Natural killer cell (primary cell): Measurements from ENCODE around the gene MRPS6. TPM values are rescaled to one million over a fixed set of nuclear protein-coding genes. Genes with fewer than 3 reads are reported as not detected.

ENCODE experiments used
- ATAC-seq, 3 donors: fragments of 150-1000 bp in 2 of 3; fragments of 200-7000 bp in 1 of 3; cut with Tn5 transposase; 1 replicate in 1 of 3; 2 replicates in 2 of 3; pipeline ENCODE4 v1.10.0; 2021; ENCODE audit warnings: mild to moderate bottlenecking in 2 of 3, moderate library complexity in 2 of 3
- DNase-seq, 2 donors: peaks; one replicate each; pipeline versions ENCODE4 v3.0.0 to v3.0.0-alpha.2; 2013 to 2021; ENCODE audit warnings: mixed read lengths in 1 of 2
- H3K27ac ChIP-seq: one replicate; pipeline ENCODE4 v1.5.1; 2013; ENCODE audit warnings: mild to moderate bottlenecking, low read length
- H3K27me3 ChIP-seq: one replicate; pipeline ENCODE4 v1.6.1; 2013; ENCODE audit warnings: low read length; ENCODE audit not compliant: control insufficient read depth, insufficient read depth
- H3K36me3 ChIP-seq: one replicate; pipeline ENCODE4 v1.6.1; 2013; ENCODE audit warnings: low read length; ENCODE audit not compliant: control insufficient read depth, insufficient read depth
- H3K4me1 ChIP-seq: one replicate; pipeline ENCODE4 v1.6.1; 2013; ENCODE audit warnings: low read length; ENCODE audit not compliant: control insufficient read depth, insufficient read depth
- H3K4me3 ChIP-seq: one replicate; pipeline ENCODE4 v1.5.1; 2013; ENCODE audit warnings: low read length
- H3K9me3 ChIP-seq: one replicate; pipeline ENCODE4 v1.6.1; 2013; ENCODE audit warnings: low read length; ENCODE audit not compliant: control insufficient read depth, insufficient read depth
- H3K27ac Mint-ChIP-seq, 2 donors: one replicate each; pipeline ENCODE4 v1.8.0; 2022; ENCODE audit warnings: mild to moderate bottlenecking in 2 of 2, mixed read lengths in 2 of 2, moderate library complexity in 1 of 2
- H3K27me3 Mint-ChIP-seq, 2 donors: one replicate each; pipeline ENCODE4 v1.8.0; 2022; ENCODE audit warnings: low read depth in 2 of 2, mixed read lengths in 2 of 2
- H3K36me3 Mint-ChIP-seq: one replicate; pipeline ENCODE4 v1.8.0; 2022; ENCODE audit warnings: mixed read lengths
- H3K4me1 Mint-ChIP-seq, 2 donors: one replicate each; pipeline ENCODE4 v1.8.0; 2022; ENCODE audit warnings: mixed read lengths in 2 of 2
- H3K4me3 Mint-ChIP-seq: one replicate; pipeline ENCODE4 v1.8.0; 2022; ENCODE audit warnings: mild to moderate bottlenecking, moderate library complexity, mixed read lengths
- H3K9me3 Mint-ChIP-seq, 2 donors: one replicate each; pipeline ENCODE4 v1.8.0; 2022; ENCODE audit warnings: mixed read lengths in 2 of 2
- WGBS: methylation state at CpG from one replicate; pipeline ENCODE4 v1.1.7; 2013; ENCODE audit warnings: missing lambda C conversion rate; ENCODE audit not compliant: insufficient coverage; 5-methylcytosine and 5-hydroxymethylcytosine counted together
- intact Hi-C: fragments of 100-400 bp; cut with micrococcal nuclease; formaldehyde crosslinking; loops from one replicate; pipeline ENCODE4 v1.14.2; 2022
- total RNA-seq, 4 donors: library from RNA; stranded (reverse); fragments of 120-200 nt in 1 of 4; gene quantifications; one replicate each; pipeline versions ENCODE4 v1.2.3 to v1.2.4, GENCODE V29; 2013 to 2022
- TF ChIP-seq, protein P1 (sequence below): fragments of 200-600 bp; IDR thresholded peaks from one replicate; pipeline ENCODE4 v1.8.0; 2022; ENCODE audit warnings: antibody characterized with exemption

MRPS6 gene
- total RNA-seq, 3 donors from 2014 or later (not counting 1 experiment from before 2014, with no cell fraction given), result 42.7 to 54.5 (median 44.3) TPM

DNA sequence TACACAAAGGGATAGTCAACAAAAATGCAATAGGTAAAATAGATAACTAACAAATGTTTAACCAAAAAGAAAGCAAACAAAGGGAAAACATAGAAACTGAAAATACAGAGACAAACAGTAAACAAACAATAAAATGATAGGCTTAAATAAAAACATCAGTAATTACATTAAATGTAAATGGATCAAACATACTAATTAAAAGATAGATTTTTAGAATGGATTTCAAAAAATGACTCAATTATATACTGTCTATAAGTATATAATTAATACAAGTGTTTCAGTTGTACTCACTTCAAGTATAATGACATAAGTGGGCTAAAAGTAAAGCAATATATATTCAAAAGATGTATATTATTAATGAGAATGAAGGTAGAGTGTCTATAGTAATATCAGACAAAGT, 101.1 kb downstream of the MRPS6 start:
- intact Hi-C loops, result no loop called here
- H3K4me3 ChIP-seq, result no peak overlapping the region
- TF ChIP-seq, protein P1, sequence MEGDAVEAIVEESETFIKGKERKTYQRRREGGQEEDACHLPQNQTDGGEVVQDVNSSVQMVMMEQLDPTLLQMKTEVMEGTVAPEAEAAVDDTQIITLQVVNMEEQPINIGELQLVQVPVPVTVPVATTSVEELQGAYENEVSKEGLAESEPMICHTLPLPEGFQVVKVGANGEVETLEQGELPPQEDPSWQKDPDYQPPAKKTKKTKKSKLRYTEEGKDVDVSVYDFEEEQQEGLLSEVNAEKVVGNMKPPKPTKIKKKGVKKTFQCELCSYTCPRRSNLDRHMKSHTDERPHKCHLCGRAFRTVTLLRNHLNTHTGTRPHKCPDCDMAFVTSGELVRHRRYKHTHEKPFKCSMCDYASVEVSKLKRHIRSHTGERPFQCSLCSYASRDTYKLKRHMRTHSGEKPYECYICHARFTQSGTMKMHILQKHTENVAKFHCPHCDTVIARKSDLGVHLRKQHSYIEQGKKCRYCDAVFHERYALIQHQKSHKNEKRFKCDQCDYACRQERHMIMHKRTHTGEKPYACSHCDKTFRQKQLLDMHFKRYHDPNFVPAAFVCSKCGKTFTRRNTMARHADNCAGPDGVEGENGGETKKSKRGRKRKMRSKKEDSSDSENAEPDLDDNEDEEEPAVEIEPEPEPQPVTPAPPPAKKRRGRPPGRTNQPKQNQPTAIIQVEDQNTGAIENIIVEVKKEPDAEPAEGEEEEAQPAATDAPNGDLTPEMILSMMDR, result no peak
- H3K4me1 Mint-ChIP-seq, result no peaks in the 10 kb centered on the region
- H3K36me3 ChIP-seq, result no peaks in the 10 kb centered on the region
- DNase-seq (no peak), ATAC-seq (no peak)
- H3K27ac Mint-ChIP-seq, result no peak overlapping the region
- H3K4me3 Mint-ChIP-seq, result no peak overlapping the region
- peaks cover 17 to 29% of the 10 kb centered on the region in 2 donors for H3K9me3 Mint-ChIP-seq
- H3K4me1 ChIP-seq, result no peaks in the 10 kb centered on the region
- no peaks in the 10 kb centered on the region for H3K27me3 ChIP-seq
- H3K9me3 ChIP-seq, result peaks cover 25% of the 10 kb centered on the region
- no peak overlapping the region for H3K27ac ChIP-seq
- H3K27me3 Mint-ChIP-seq, result no peaks in the 10 kb centered on the region
- peaks cover 37% of the 10 kb centered on the region for H3K36me3 Mint-ChIP-seq

DNA sequence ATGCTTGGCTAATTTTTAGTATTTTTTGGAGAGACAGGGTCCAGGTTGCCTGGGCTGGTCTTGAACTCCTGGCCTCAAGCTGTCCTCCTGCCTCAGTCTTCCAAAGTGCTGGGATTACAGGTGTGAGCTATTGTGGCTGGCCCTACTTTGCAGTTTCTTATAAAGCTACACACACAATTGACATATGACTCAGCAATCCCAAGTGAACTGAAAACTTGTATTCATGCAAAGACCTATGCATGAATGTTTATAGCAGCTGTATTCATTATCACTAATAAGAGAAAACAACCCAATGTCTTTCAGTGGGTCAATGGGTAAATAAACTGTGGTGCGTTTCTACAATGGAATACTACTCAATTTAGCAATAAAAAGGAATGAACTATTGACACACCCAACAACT, 103.1 kb downstream of the MRPS6 start:
- H3K4me1 Mint-ChIP-seq, result no peaks in the 10 kb centered on the region
- no peak overlapping the region for H3K27ac Mint-ChIP-seq
- H3K9me3 Mint-ChIP-seq, result peaks cover 15 to 22% of the 10 kb centered on the region in 2 donors
- no peaks in the 10 kb centered on the region for H3K27me3 Mint-ChIP-seq
- peaks cover 23% of the 10 kb centered on the region for H3K36me3 Mint-ChIP-seq
- WGBS, result 100% methylated on average over 1 of the region's 1 CpG
- no peak overlapping the region for H3K4me3 ChIP-seq
- ATAC-seq (no peak), DNase-seq (no peak)
- H3K4me1 ChIP-seq, result no peaks in the 10 kb centered on the region
- no peaks in the 10 kb centered on the region for H3K36me3 ChIP-seq
- peaks cover 17% of the 10 kb centered on the region for H3K9me3 ChIP-seq
- no peak overlapping the region for H3K4me3 Mint-ChIP-seq
- no peaks in the 10 kb centered on the region for H3K27me3 ChIP-seq
- intact Hi-C loops, result no loop called here
- no peak overlapping the region for H3K27ac ChIP-seq
- TF ChIP-seq, protein P1, result no peak

DNA sequence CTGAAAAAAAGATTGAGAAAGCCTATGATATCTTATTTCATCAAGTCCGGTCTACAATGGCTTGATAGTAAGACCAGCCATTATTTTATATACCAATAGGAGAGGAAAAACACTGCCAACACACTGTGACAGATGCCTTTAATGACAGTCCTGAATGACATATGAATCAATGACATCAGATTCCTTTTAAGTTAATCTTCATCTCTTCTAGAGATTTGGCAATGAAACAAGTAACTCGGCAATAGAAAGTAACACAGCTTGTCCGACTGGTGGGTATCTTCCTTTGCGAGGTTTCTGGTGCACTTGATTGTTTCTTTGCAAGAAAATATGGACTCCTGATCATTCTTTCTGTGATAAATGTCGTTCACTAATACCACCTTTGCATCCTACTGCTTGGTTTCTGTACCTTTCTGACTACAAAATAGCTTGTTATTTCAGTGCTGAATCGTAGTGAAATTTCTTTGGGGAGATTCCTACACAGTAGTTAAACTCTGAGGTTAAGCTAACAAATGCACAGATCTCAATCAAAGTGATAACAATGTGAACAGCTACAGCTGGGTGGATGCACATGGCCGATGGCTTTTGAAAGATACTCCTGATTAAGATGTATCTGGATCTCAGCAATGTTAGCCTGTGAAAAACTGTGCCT, 104.7 kb downstream of the MRPS6 start:
- H3K4me3 Mint-ChIP-seq, result no peak overlapping the region
- Histone ChIP-seq H3K9me3 (peaks cover 8% of the 10 kb centered on the region), H3K4me1 (no peaks in the 10 kb centered on the region), H3K36me3 (no peaks in the 10 kb centered on the region), H3K27ac (no peak overlapping the region), H3K4me3 (no peak overlapping the region), H3K27me3 (no peaks in the 10 kb centered on the region)
- intact Hi-C loops, result no loop called here
- H3K9me3 Mint-ChIP-seq, result peaks cover 9 to 14% of the 10 kb centered on the region in 2 donors
- H3K36me3 Mint-ChIP-seq, result peaks cover 14% of the 10 kb centered on the region
- DNase-seq (no peak), ATAC-seq (no peak)
- WGBS, result 87% methylated on average over 7 of the region's 7 CpGs
- H3K27ac Mint-ChIP-seq, result no peak overlapping the region
- H3K4me1 Mint-ChIP-seq, result no peaks in the 10 kb centered on the region
- H3K27me3 Mint-ChIP-seq, result no peaks in the 10 kb centered on the region
- TF ChIP-seq, protein P1, result no peak
